HG02798 (cell line): Measurements from ENCODE around the gene KLHL12.

Source experiments
- ATAC-seq: cut with Tn5 transposase; IDR thresholded peaks from one replicate; pipeline ENCODE4 v1.9.1; 2021; ENCODE audit warnings: mild to moderate bottlenecking; ENCODE audit not compliant: unreplicated experiment, poor library complexity

KLHL12 gene

DNA sequence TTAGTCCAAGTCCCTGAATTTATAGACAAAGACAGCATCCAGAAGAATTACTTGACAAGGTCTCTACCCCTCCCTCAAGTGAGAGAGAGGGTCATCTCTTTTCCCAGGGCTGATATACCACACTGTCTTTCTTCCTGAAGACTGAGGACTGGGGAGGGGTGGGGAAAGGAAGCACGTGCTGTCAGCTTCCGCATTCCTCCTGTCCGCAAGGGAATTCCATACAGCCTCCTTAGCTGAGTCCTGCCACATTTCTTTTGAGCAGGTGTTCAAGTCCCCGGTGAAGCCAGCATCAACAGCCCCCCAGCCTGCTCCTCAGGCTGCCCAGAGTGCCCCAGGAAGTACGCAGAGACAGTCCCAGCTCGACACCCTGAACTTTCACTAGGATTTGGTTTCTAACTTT, 82.1 kb downstream of the KLHL12 start:
- no peak for ATAC-seq

DNA sequence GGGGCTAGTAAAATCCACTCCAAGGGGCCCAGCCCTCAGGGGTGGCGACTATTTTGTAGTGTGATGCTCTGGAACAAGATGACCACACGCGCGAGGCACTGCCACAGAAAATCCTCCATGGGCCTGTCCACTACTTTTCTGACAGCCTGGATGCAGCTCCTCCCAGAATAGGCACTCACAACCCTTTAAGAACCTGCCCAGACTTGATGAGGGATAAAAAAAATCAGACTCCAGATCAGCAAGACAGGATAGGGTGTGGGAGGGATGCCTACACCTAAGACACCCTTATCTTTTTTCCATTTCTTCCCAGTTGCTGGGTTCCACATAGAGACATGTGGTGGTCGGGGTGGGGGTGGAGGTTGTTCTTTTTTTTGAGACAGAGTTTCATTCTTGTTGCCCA, 82.8 kb downstream of the KLHL12 start:
- no peak for ATAC-seq

DNA sequence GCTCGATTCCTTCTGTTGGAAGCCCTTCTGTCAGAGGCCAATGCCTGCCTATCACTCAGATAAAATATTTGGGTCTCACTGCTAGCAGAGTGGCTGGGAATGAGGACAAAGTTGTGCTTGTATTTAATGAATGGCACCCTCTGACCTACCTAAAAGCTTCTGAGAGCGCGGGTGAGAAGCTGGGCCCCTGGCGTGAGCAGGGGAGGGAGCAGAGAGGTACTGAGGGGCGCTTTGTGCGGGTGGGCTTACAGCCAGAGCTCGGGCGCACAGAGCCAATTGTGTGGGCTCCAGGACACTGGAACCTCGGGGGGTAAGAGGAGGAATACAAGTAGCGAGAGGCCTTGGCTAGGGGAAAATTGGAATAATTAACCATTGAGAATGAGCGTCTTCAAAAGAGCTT, 84.0 kb downstream of the KLHL12 start:
- no peak for ATAC-seq
